Measurements from ENCODE around the gene ISLR2. TPM values are rescaled to one million over a fixed set of nuclear protein-coding genes. Genes with fewer than 3 reads are reported as not detected.
A peak's percentile ranks its signal among the peaks of the same experiment; 100 is the strongest.

ISLR2 gene
- total RNA-seq, 2 donors from 2014 or later = 1.9 to 4.3 TPM

- WGBS = 60% methylated on average over 7 of the region's 7 CpGs
- peaks cover 28% of the 10 kb centered on the region for H3K27me3 ChIP-seq (replicated peaks; ENCODE audit: insufficient read depth)
- no peak for TF ChIP-seq POLR2AphosphoS5 (IDR thresholded peaks at IDR 0.05)
- TF ChIP-seq CTCF (IDR thresholded peaks at IDR 0.05) = no peak
- TF ChIP-seq POLR2A (IDR thresholded peaks at IDR 0.05) = no peak
Measured at GRCh38 chr15:74124759-74125158, 5.6 kb upstream of the ISLR2 start.

GRCh38 chr15:74127255-74127953, 3.0 kb upstream of the ISLR2 start:
- peaks cover 40% of the 10 kb centered on the region for H3K27me3 ChIP-seq (replicated peaks; ENCODE audit: insufficient read depth)
- H3K4me3 ChIP-seq = peak overlapping the region; percentile 16 to 26
- intact Hi-C loops (cut with DNase I) = loop anchor here (2.0 to 10.0 kb wide), 3 partner anchors 153 to 195 kb away; no protein-coding TSS in a partner anchor
- peak; percentile 84 for DNase-seq (ENCODE audit: low spot score)
- no peak overlapping the region for H3K27ac ChIP-seq
- TF ChIP-seq POLR2AphosphoS5 (IDR thresholded peaks at IDR 0.05) (peak; percentile 26), POLR2A (IDR thresholded peaks at IDR 0.05) (no peak), CTCF (IDR thresholded peaks at IDR 0.05) (peak; percentile 95 to 98 (median 96))
- no peaks in the 10 kb centered on the region for H3K9me3 ChIP-seq
- H3K36me3 ChIP-seq = no peaks in the 10 kb centered on the region
- peaks cover 7% of the 10 kb centered on the region for H3K4me1 ChIP-seq (replicated peaks)
- 7% methylated on average over 44 of the region's 44 CpGs for WGBS

More at GRCh38 chr15:74124759-74125158, 5.6 kb upstream of the ISLR2 start:
- Histone ChIP-seq H3K4me3 (no peak overlapping the region), H3K4me1 (replicated peaks) (peaks cover 7% of the 10 kb centered on the region), H3K9me3 (no peaks in the 10 kb centered on the region), H3K27ac (no peak overlapping the region), H3K36me3 (no peaks in the 10 kb centered on the region)
- intact Hi-C loops (cut with DNase I) = loop anchor here (5.0 to 10.0 kb wide), 2 partner anchors 150 to 183 kb away; no protein-coding TSS in a partner anchor
- DNase-seq (ENCODE audit: low spot score) = no peak

GRCh38 chr15:74127954-74128784, 2.2 kb upstream of the ISLR2 start:
- peaks cover 46% of the 10 kb centered on the region for H3K27me3 ChIP-seq (replicated peaks; ENCODE audit: insufficient read depth)
- no peak overlapping the region for H3K27ac ChIP-seq
- H3K4me1 ChIP-seq (replicated peaks) = peaks cover 7% of the 10 kb centered on the region
- WGBS = 8% methylated on average over 53 of the region's 53 CpGs
- intact Hi-C loops (cut with DNase I) = loop anchor here (2.0 to 10.0 kb wide), 3 partner anchors 153 to 195 kb away; no protein-coding TSS in a partner anchor
- H3K9me3 ChIP-seq = no peaks in the 10 kb centered on the region
- no peak for DNase-seq (ENCODE audit: low spot score)
- peak overlapping the region; percentile 16 to 26 for H3K4me3 ChIP-seq
- no peaks in the 10 kb centered on the region for H3K36me3 ChIP-seq
- TF ChIP-seq POLR2AphosphoS5 (IDR thresholded peaks at IDR 0.05) (no peak), POLR2A (IDR thresholded peaks at IDR 0.05) (no peak), CTCF (IDR thresholded peaks at IDR 0.05) (no peak)

- TF ChIP-seq POLR2A (IDR thresholded peaks at IDR 0.05) (no peak), CTCF (IDR thresholded peaks at IDR 0.05) (no peak), POLR2AphosphoS5 (IDR thresholded peaks at IDR 0.05) (no peak)
- Histone ChIP-seq H3K36me3 (no peaks in the 10 kb centered on the region), H3K27ac (no peak overlapping the region), H3K4me3 (no peak overlapping the region), H3K4me1 (replicated peaks) (peaks cover 7% of the 10 kb centered on the region), H3K9me3 (no peaks in the 10 kb centered on the region), H3K27me3 (replicated peaks; ENCODE audit: insufficient read depth) (peaks cover 55% of the 10 kb centered on the region)
- intact Hi-C loops (cut with DNase I) = loop anchor here (5.0 to 10.0 kb wide), 2 partner anchors 154 to 178 kb away; no protein-coding TSS in a partner anchor
- DNase-seq (ENCODE audit: low spot score) = no peak
- WGBS = 5% methylated on average over 42 of the region's 43 CpGs
Measured at GRCh38 chr15:74128785-74129585, 1.4 kb upstream of the ISLR2 start.
